ENCODE data around the gene FBXL14.

FBXL14 gene

DNA sequence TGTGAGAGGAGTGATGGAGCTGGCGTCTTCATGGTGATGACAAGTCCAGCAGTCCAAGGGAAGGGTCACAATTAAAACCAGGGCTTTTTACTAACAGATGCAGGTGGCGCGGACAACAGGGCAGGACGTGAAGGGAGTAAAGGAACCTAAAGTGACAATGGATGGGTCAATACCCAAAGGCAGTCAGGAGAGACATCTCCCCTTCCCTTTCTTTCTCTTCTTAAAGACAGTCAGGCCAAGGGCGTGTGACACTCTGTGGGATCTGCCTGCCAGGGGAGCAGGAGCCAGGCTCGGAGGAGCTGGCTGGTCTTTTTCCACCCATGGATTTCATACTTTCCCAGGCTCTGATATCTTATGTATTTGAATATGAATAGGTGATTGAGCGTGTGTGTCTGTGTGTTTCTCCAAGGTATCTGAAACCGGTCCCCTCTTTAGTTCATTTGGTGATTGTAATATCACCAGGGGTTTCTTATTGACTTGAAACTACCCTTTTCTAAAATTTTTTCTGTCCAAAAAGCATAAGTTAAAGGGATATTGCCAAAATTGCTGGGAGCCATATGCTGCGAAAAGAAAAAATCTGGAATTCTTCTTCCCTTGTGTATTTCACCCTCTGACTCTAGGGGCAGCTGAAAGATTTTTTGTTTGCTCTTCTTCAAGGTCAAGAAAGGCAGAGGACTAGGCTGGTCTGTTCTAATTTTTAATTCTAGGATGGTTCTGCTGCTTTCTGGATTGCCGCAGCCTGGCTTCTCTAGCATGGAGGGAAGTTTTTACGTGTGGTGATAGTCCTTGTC, 61.8 kb downstream of the FBXL14 start:
- no peak for DNase-seq (ENCODE audit: low spot score)

DNA sequence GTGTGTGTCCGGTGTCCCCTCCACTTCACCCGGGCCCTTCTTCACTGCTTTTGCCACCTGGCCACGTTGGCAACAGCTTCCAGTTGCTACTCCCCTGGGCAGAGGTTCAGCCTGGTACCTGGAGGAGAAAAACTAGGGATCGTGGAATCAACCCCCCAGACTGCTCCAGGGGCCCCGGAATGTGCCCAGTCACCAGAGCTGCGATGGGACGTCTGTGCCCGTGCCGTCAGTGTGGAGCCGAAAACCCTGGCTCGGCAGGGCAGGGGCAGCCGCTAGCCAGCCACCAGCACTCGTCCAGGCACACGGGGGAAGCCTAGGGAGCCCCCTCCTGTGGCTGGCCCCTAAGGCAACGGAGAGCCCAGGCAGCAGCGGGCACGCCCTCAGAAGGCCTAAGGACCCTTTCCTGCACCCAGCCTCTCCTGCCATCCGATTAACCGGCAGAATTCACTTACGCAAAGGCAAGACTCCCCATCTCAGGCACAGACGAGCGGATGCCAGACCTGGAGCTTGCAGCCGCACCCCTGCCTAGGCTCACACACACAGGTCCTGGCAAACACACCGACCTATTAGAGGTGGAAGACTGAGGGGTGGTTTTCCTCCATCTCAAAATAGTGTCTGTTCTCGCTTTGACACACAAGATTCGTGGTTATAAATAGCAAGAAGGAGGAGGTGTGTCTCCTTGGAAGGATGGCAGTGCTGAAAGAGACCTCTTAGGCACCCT, 62.6 kb downstream of the FBXL14 start:
- no peak for DNase-seq (ENCODE audit: low spot score)

DNA sequence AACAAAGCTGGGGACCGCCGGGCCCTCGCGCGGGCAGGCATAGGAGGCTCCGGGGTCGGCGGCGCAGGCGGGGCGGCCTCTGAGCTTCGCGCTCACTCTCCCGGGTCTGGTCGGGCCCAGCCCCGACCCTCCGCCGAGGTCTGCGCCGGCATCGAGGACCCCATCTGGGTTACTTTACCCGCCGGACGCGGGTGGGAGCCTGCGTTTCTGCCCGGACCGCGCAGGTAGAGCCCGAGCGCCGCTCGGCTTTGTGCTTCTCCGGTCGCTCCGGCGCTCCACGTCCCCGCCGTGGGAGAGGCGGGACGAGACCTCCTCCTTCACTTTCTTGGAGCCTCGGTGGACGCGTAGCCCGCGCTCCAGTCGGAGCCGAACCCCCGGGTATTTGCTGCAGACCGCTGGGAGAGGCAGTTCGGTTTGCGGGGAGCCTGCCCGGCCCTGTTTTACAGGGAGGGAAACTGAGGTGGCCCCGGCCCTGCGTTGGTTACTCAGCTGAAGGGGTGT, 63.2 kb downstream of the FBXL14 start:
- DNase-seq (ENCODE audit: low spot score), result no peak

DNA sequence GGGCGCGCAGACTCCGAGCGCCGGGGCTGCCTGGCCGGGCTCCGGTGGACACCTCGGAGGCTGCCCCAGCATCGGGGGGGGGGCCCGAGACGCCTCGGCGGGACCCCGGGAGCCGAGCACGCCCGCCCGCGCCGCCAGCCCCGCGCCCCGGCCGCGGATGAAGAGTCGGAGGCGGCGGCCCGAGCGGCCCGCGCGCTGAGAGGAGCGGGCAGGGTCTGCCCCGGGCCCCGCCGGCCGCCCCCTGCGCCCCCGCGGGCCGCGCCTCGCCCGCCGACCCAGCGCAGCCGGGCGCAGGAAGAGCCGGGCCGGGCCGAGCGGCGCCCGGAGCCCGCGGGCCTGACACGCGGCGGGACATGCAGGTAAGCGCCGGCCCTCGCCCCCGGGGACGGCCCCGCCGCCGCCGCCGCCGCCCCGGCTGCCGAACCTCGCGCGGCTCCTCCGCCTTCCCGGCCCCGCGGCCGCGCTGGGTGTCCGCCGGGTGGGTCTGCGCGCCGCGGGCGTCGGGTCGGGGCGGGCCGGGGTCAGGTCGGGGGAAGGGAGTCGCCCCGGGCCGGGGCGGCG, 63.7 kb downstream of the FBXL14 start:
- no peak for DNase-seq (ENCODE audit: low spot score)

DNA sequence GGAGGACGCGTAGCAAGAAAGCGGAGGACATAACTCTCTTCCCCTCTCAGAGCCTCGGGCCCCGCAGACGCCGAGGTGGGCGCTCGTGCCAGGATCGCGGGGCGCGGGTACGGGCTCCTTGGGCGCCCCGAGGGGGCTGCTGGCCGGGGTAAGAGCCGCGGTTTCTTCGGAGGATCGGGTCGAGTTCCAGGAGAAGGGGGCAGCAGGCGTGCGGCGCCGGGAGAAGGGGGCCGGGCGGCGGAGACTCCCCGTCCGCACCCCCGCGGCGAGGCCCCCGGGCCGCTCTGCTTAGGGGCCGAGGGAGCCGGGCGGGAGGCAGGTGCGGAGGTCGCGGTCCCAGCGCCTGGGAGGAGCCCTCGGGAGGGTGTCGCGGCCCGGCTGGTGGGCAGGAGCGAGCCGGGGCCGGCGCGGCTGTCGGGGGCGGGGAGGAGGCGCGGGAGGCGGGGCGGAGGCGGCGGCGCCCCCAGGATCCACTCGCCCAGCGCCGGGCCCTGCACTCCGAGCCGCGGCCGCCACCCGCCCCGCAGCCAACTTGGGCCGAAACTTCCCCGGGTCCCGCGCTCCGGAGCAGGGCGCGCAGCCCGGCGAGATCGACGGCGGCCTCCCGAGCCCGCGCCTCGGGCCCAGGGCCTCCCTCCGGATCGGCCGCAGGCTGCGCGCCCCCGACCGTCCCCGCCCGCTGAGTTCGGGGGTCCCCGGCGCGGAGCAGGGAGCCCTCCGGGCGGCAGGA, 64.4 kb downstream of the FBXL14 start:
- DNase-seq (ENCODE audit: low spot score), result no peak

DNA sequence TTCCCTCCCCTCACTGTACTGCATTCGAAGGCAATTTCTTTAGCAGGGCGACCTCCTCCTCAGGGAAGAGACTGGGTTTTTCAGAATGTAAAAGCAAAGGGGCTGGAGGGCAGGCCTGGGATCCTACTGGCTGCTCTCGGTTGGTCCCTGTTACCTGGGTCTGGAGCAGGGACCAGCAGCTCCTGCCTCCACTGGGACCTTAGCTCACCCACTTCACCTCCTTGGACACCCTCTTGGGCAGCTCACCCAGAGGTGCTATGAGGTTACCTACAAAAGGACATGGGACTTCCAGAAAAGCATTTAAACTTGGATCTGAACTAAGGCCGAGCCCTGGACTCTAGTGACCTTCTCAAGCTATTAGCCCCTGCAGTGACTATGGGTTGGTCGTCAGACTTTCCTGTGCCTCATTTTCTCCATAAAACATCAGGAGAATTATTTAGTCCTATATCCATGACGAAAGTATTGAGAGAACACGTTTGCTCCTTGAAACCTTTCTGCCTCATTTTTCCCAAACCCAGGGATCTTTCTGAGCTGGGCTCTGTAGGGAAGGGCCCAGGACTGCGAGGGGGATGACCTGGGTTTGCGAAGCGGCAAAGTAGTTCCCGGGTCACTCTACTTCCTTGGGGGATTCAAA, 65.0 kb downstream of the FBXL14 start:
- DNase-seq (ENCODE audit: low spot score), result no peak

DNA sequence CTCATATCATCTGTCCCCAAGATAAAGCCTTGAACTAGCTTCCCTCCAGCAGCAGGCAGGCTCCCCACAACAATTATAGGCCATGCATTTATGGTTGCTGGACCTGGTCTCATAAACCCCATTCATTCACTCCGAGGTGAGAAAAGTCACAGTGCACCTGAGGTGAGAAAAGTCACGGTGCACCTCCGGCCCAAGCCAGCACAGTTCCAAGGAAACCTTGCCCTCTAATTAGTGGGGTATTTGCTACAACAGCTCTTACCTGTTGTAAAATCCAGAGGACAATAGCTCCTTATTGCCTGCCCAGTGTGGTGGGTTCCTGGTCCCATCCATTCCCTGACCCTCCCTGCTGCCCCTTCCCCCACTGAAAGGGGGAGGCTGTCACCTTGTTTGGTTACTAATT, 65.6 kb downstream of the FBXL14 start:
- DNase-seq (ENCODE audit: low spot score), result no peak

DNA sequence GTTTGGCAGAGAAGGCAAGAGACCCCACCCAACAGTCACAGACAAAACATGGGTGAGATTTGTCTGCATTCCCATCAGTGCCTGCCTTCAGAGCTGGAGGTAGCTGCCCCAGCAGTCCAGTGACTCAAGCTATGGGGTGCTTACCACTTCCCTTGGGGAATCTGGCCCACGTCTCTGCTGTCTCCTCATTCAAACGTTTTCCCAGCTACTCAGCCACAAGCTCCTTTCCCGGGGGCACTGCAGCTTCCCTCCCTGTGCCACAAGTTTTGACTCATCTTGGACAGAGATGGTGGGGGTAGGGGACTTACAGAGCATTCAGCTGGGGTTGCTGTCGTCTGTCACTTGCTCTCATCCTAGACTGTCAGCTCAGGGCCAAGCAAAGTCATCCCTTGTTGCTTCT, 66.6 kb downstream of the FBXL14 start:
- DNase-seq (ENCODE audit: low spot score), result no peak

DNA sequence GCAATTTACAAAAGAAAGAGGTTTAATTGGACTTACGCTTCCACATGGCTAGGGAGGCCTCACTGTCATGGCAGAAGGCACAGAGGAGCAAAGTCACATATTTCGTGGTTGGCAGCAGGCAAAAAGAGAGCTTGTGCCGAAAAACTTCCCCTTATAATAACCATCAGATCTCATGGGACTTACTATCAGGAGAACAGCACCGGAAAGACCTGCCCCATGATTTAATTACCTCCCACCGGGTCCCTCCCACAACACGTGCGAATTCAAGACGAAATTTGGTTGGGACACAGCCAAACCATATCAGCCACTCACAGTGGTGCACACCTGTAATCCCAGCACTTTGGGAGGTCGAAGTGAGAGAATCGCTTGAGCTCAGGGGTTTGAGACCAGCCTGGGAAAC, 68.5 kb downstream of the FBXL14 start:
- no peak for DNase-seq (ENCODE audit: low spot score)

DNA sequence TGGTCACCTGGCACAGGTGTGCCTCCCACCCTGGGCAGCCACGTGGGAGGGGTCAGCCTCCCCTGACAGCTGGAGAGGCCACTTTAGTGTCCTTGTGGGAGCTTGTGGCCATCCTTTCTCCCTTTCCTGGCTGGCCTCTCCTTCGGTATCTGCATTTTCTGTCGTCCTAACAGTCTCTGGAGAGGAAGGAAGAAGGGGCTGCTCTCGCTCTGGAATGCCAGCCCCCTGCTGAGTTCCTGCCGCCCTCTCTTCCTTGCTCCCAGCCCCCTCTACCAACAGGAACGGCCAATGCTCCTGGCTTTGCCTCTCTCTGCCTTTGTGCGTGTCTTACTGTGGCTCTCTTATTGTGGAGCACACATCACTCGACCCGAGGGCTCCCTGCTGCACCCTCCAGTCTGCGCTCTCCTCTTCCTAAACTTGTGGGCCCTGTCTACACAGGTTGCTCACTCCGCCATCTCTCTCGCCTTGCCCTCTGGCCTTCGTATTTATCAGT, 70.8 kb downstream of the FBXL14 start:
- DNase-seq (ENCODE audit: low spot score), result no peak

DNA sequence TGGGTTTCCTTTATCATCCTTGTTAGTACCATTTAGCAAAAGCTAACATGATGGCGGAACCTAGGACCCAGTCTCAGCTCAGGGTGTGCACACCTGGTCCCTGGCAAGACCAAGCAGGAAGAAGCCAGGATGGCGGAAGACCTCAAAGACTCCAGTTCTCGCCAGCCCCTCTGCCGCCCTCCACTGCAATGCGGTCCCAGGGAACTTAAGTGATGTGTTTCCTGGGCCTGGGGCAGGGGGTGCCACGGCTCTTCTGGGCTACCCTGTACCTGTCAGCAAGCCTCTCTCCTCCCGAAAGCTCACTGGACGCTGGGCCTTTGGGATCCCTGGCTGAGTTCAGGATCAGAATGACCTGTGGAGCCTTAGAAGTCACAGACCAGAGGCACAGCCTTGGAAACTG, 71.3 kb downstream of the FBXL14 start:
- no peak for DNase-seq (ENCODE audit: low spot score)

DNA sequence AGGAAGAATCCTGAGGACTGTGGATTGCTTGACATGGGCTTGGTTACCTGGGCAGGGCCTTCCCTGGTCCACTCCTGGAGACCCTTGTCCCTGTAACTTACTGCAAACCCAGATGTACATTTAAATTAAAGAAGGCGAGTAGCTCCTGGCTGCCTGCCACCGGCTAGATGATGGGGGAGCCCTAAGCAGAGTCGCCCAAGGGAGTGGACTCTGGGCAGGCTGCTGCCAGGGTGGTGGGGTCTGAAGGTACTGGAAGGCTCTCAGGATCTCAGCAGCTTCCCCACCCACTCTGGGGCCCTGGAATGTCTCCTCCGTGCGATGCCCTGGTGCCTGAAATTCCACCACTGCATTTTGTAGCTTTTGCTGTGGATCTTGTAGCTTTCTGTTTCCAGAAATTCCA, 74.7 kb downstream of the FBXL14 start:
- no peak for DNase-seq (ENCODE audit: low spot score)

DNA sequence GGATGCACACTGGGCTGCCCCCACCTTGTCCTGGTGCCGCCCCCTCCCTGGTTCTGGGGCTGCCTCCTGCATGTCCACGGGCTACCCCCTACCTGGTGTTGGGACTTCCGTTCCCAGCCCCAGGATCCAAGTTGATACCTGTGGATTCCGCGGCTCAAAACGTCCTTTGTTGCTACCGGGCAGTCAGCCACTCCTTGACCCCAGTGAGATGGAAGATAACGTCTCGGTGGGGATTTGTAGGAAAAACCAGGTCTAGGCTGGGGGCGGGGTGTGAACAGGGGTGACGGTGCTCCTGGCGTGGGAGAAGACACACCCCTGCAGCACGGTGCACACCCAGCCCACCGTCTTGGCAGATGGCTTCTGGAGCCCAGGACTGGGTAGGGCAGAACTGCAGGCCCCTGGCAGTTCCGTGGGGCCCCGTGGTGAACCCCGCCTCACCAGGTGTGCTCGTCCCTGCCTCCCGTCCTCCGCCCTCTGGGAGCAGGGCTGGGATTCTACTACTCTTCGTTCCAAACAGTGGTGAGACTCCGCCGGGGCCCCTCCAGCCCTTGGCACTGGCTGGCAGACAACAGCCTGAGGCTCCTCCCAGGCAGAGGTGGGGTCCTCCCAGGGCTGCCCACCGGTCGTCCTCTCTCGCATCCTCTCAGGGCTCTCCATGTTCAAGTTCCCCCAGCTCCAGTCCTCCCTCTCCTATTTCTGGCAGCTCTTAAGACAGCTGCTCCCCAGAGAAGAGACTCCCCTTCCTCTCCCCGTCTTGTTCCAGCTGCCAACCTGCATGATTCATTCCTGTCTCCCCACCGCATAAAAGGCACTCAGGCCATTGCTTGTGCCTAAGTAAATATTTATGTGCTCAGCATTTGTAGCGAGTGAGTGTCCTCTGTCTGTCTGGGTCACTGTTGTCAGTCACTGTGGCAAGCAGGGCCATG, 75.5 kb downstream of the FBXL14 start:
- DNase-seq (ENCODE audit: low spot score), result no peak

DNA sequence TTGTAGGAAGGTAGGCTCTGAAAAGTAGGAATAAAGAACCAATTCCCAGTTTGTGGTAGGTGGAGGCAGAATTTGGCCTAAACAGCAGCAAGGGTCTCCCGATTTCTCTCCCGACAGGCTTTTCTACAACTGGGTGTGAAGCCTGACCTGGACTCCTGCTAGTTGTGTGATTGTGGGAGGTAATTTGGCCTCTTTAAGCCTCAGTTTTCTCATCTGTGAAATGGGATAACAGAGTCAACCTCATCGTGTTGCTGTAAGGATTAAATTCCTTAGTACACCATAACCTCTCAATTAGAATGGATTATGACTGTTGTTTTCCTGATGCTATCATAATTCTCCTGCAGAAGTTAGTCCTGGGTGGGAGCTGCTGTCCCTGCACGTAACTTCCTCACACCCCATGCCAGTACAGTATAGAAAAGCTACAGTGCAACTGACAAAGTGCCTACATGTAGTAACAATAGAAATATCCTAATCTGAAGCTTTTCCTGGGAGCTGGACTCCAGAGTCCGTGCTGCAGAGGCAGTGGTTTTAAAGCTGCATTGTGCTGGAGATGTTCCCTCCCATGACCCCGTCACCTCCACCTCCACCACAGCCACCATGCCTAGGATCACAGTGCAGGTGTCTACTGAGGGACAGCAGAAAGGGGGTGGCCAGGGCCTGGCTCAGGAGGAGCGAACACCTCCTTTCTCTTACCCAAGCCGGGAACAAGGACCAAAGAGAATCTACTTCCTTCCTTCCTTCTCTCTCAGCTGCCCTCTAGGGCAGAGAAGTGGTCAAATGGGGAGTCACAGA, 76.5 kb downstream of the FBXL14 start:
- no peak for DNase-seq (ENCODE audit: low spot score)

DNA sequence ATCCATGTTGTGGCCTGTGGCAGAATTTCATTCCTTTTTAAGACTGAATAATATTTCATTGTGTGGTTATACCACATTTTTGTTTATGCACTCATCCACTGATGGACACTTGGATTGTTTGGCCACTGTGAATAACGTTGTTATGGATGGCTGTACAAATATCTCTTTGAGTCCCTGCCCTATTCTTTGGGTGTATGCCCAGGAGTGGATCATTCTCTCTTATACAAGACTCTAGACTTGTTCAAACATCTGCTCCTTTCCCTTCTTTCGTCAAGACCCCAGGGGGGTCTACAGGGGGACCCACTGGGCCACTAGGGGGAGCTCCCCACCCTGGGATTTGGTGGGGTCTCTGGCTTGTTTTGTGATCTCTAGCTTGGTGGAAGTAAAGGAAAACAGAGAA, 77.4 kb downstream of the FBXL14 start:
- DNase-seq (ENCODE audit: low spot score), result no peak
